OCI-LY1 (cell line): ENCODE results near the gene TMPRSS13.

Experiments used
- H2AFZ ChIP-seq: fragments of 200-600 bp; sonication (generic), shearing (Covaris generic); 2 replicates; pipeline ENCODE4 v1.6.0; 2014; ENCODE audit warnings: antibody characterized with exemption, mild to moderate bottlenecking, low read length
- H3F3A ChIP-seq: fragments of 200-600 bp; sonication (generic), shearing (Covaris generic); 2 replicates; pipeline ENCODE4 v1.6.0; 2014; ENCODE audit warnings: mild to moderate bottlenecking, antibody characterized with exemption, low read length, moderate library complexity; ENCODE audit not compliant: insufficient read depth
- H3K27ac ChIP-seq: fragments of 200-600 bp; sonication (generic); 2 replicates; pipeline ENCODE4 v1.5.1; 2014; ENCODE audit warnings: low read length, mixed run types, mild to moderate bottlenecking, low read depth; ENCODE audit not compliant: poor library complexity, severe bottlenecking
- H3K27me3 ChIP-seq: fragments of 200-600 bp; sonication (generic); 2 replicates; pipeline ENCODE4 v1.6.0; 2014; ENCODE audit warnings: antibody characterized with exemption, mild to moderate bottlenecking, low read length, moderate library complexity; ENCODE audit not compliant: insufficient read depth
- H3K36me3 ChIP-seq: fragments of 200-600 bp; sonication (generic); 2 replicates; pipeline ENCODE4 v1.6.1; 2014; ENCODE audit warnings: mild to moderate bottlenecking, antibody characterized with exemption, low read length, moderate library complexity, mixed read lengths; ENCODE audit not compliant: insufficient read depth
- H3K4me1 ChIP-seq: fragments of 200-600 bp; sonication (generic); 2 replicates; pipeline ENCODE4 v1.5.1; 2014; ENCODE audit warnings: mild to moderate bottlenecking, low read length, moderate library complexity; ENCODE audit not compliant: insufficient read depth, severe bottlenecking
- H3K4me2 ChIP-seq: fragments of 200-600 bp; sonication (generic), shearing (Covaris generic); 2 replicates; pipeline ENCODE4 v1.6.1; 2014; ENCODE audit warnings: low read length
- H3K4me3 ChIP-seq: fragments of 200-600 bp; sonication (generic); 2 replicates; pipeline ENCODE4 v1.5.1; 2014; ENCODE audit warnings: low read length, low read depth, mild to moderate bottlenecking, mixed read lengths; ENCODE audit not compliant: poor library complexity, severe bottlenecking
- H3K79me2 ChIP-seq: fragments of 200-600 bp; shearing (Covaris generic); 2 replicates; pipeline ENCODE4 v1.6.1; 2016; ENCODE audit warnings: mixed run types, low read length, mixed read lengths; ENCODE audit not compliant: insufficient read depth
- H3K9ac ChIP-seq: fragments of 200-600 bp; sonication (generic), shearing (Covaris generic); 2 replicates; pipeline ENCODE4 v1.6.1; 2014; ENCODE audit warnings: mild to moderate bottlenecking, low read length, mixed read lengths
- H3K9me2 ChIP-seq: fragments of 200-600 bp; sonication (generic), shearing (Covaris generic); 2 replicates; pipeline ENCODE4 v1.6.1; 2014; ENCODE audit warnings: low read depth, mild to moderate bottlenecking, low read length, mixed read lengths
- H3K9me3 ChIP-seq: fragments of 200-600 bp; shearing (Covaris generic); 2 replicates; pipeline ENCODE4 v1.6.1; 2014; ENCODE audit warnings: low read length, mixed read lengths
- H4K20me1 ChIP-seq: fragments of 200-600 bp; sonication (generic), shearing (Covaris generic); 2 replicates; pipeline ENCODE4 v1.6.0; 2016; ENCODE audit warnings: mild to moderate bottlenecking, low read length; ENCODE audit not compliant: insufficient read depth
- EZH2 ChIP-seq: fragments of 200-600 bp; sonication (generic), shearing (Covaris generic); IDR thresholded peaks from 2 replicates; pipeline ENCODE4 v1.8.0; 2017; ENCODE audit warnings: borderline replicate concordance, mixed run types, mild to moderate bottlenecking, antibody characterized with exemption, low read length, moderate library complexity, mixed read lengths
- TF ChIP-seq, protein P1 (sequence below): fragments of 200-600 bp; sonication (generic), shearing (Covaris generic); IDR thresholded peaks from 2 replicates; pipeline ENCODE4 v1.5.1; 2017; ENCODE audit warnings: mild to moderate bottlenecking, antibody characterized with exemption, low read length, moderate library complexity, mixed read lengths

TMPRSS13 gene

DNA sequence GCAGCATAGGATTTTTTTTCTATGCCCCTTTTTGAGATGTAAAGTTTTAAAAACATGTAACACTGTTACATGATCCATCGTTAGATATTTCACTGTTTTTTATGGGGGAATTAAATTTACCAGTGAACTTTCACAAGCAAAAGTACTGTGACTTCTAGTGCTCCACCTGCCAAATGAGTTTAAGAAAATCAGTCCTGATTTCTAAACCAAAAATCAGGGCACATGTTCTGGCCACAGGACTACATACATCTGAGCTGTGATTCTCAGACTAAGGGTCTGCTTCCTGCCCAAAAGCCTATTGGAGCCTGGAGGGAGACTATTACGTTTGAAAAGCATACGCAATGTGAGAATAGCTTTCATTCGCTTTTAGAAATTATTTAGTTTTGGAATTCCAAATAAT lies 22.5 kb downstream of the TMPRSS13 start:
- 0 out of 2 replicates have a peak, but pooled peaks cover 3% of the 10 kb centered on the region for H3K27me3 ChIP-seq
- no peaks in the 10 kb centered on the region for H3K4me1 ChIP-seq
- H3K4me2 ChIP-seq: no peak overlapping the region
- H3K79me2 ChIP-seq: no peaks in the 10 kb centered on the region
- no peak overlapping the region for H3K27ac ChIP-seq
- H3K9ac ChIP-seq: no peak overlapping the region
- no peaks in the 10 kb centered on the region for H3F3A ChIP-seq
- H3K9me2 ChIP-seq: no peaks in the 10 kb centered on the region
- H3K9me3 ChIP-seq: no peaks in the 10 kb centered on the region
- no peaks in the 10 kb centered on the region for H3K36me3 ChIP-seq
- no peaks in the 10 kb centered on the region for H4K20me1 ChIP-seq
- H3K4me3 ChIP-seq: no peak overlapping the region
- TF ChIP-seq, protein P1, sequence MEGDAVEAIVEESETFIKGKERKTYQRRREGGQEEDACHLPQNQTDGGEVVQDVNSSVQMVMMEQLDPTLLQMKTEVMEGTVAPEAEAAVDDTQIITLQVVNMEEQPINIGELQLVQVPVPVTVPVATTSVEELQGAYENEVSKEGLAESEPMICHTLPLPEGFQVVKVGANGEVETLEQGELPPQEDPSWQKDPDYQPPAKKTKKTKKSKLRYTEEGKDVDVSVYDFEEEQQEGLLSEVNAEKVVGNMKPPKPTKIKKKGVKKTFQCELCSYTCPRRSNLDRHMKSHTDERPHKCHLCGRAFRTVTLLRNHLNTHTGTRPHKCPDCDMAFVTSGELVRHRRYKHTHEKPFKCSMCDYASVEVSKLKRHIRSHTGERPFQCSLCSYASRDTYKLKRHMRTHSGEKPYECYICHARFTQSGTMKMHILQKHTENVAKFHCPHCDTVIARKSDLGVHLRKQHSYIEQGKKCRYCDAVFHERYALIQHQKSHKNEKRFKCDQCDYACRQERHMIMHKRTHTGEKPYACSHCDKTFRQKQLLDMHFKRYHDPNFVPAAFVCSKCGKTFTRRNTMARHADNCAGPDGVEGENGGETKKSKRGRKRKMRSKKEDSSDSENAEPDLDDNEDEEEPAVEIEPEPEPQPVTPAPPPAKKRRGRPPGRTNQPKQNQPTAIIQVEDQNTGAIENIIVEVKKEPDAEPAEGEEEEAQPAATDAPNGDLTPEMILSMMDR: no peak
- no peak for TF ChIP-seq EZH2
- H2AFZ ChIP-seq: no peak overlapping the region

DNA sequence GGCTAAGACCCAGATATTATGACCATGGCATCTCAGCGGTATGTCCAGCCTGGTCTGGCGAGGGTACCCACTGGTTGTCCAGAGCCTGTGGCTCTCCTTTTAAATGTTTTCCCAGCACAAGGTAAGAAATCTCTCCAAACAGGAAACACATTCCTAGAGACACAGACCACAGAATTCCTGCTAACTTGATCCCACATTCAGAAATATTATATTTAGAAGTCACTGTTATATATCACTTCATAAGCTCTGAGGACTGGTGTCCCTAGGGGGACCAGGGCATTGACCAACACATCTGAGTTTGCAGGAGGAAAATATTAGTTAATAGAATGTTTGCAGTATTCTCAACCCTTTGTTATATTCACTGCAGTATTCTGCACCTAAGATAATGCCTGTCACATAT lies 23.1 kb downstream of the TMPRSS13 start:
- Histone ChIP-seq H3K27ac (no peak overlapping the region), H3K4me3 (no peak overlapping the region), H2AFZ (no peak overlapping the region), H3K9ac (no peak overlapping the region), H3K9me3 (no peaks in the 10 kb centered on the region), H3K4me1 (no peaks in the 10 kb centered on the region), H3K79me2 (no peaks in the 10 kb centered on the region), H3F3A (no peaks in the 10 kb centered on the region), H3K4me2 (no peak overlapping the region), H3K27me3 (0 out of 2 replicates have a peak, but pooled peaks cover 3% of the 10 kb centered on the region), H3K9me2 (no peaks in the 10 kb centered on the region), H4K20me1 (no peaks in the 10 kb centered on the region), H3K36me3 (no peaks in the 10 kb centered on the region)
- no peak for TF ChIP-seq EZH2
- TF ChIP-seq, protein P1: no peak

DNA sequence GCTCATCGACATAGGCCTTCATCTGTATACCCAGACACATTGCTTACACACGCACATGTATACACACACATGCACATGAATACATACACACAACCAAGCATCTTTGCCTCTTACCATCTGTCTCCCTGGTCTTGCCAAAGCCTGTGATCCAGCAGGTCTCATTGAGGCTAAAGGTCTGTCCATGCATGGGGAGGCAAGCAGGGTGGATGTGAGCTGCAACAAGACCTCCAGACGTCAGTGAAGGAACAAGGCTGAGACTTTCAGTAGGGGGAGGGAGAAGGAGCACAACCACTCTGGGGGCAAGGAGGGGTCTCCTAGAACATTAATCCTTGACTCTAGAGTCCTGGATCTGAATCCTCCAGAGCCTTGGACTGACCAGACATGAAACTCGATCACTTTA lies 23.7 kb downstream of the TMPRSS13 start:
- no peaks in the 10 kb centered on the region for H3K4me1 ChIP-seq
- no peaks in the 10 kb centered on the region for H3F3A ChIP-seq
- no peaks in the 10 kb centered on the region for H4K20me1 ChIP-seq
- H3K79me2 ChIP-seq: no peaks in the 10 kb centered on the region
- H3K9me2 ChIP-seq: no peaks in the 10 kb centered on the region
- no peak overlapping the region for H3K27ac ChIP-seq
- TF ChIP-seq, protein P1: no peak
- TF ChIP-seq EZH2: no peak
- no peak overlapping the region for H2AFZ ChIP-seq
- no peaks in the 10 kb centered on the region for H3K36me3 ChIP-seq
- H3K9ac ChIP-seq: no peak overlapping the region
- H3K27me3 ChIP-seq: 0 out of 2 replicates have a peak, but pooled peaks cover 3% of the 10 kb centered on the region
- H3K9me3 ChIP-seq: no peaks in the 10 kb centered on the region
- H3K4me2 ChIP-seq: no peak overlapping the region
- H3K4me3 ChIP-seq: no peak overlapping the region
